Kidney (tissue), 14 donors: ENCODE data around the gene AFF3. TPM values are rescaled to one million over a fixed set of nuclear protein-coding genes. Genes with fewer than 3 reads are reported as not detected.
"Not testable (repeated sequence)": the region's sequence is repeated elsewhere in the genome, so short reads cannot be mapped to it uniquely, and the experiment has no call there.

Experiments used
- DNase-seq, 5 donors: peaks; one replicate each; pipeline ENCODE4 v3.0.0-alpha.2; 2013 to 2020
- FAIRE-seq: peaks from 2 replicates; lab custom pipeline; 2012; peaks lifted over from hg19 to GRCh38; lab: Jason Lieb, UNC
- H3K27ac ChIP-seq, 2 donors: one replicate each; pipeline ENCODE4 v1.7.0; 2013; ENCODE audit warnings: low read depth in 2 of 2, low read length in 2 of 2, inconsistent platforms in 1 of 2
- H3K27me3 ChIP-seq: one replicate; pipeline ENCODE4 v1.7.1; 2013; ENCODE audit warnings: low read length, inconsistent platforms; ENCODE audit not compliant: control insufficient read depth, insufficient read depth
- H3K36me3 ChIP-seq, 3 donors: one replicate each; pipeline versions ENCODE4 v1.7.0 to v1.7.1; 2013; ENCODE audit warnings: low read length in 3 of 3, control low read depth in 1 of 3, inconsistent platforms in 1 of 3; ENCODE audit not compliant: insufficient read depth in 3 of 3, control insufficient read depth in 2 of 3
- H3K4me1 ChIP-seq, 3 donors: one replicate each; pipeline versions ENCODE4 v1.7.0 to v1.7.1; 2013; ENCODE audit warnings: low read length in 3 of 3, inconsistent platforms in 1 of 3, low read depth in 1 of 3; ENCODE audit not compliant: control insufficient read depth in 2 of 3, insufficient read depth in 2 of 3
- H3K4me3 ChIP-seq, 3 donors: one replicate each; pipeline versions ENCODE4 v1.7.0 to v1.8.1; 2013; ENCODE audit warnings: low read length in 3 of 3, control low read depth in 1 of 3, inconsistent platforms in 1 of 3
- H3K9ac ChIP-seq, 3 donors: one replicate each; pipeline versions ENCODE4 v1.7.0 to v1.7.1; 2013; ENCODE audit warnings: low read length in 3 of 3, control low read depth in 1 of 3, inconsistent platforms in 1 of 3
- H3K9me3 ChIP-seq, 3 donors: one replicate each; pipeline versions ENCODE4 v1.7.0 to v1.7.1; 2013; ENCODE audit warnings: low read length in 3 of 3, control low read depth in 1 of 3, inconsistent platforms in 1 of 3; ENCODE audit not compliant: control insufficient read depth in 2 of 3, insufficient read depth in 1 of 3
- intact Hi-C: fragments of 100-400 bp; cut with DNase I; formaldehyde crosslinking; loops from one replicate; pipeline ENCODE4 v1.11.1; 2022
- polyA plus RNA-seq: library from polyadenylated mRNA; stranded (reverse); fragments of 350-450 nt; fragmentation: Illumina TruSeq; extraction: RNeasy Lipid Tissue Mini Kit (QIAGEN cat#74804); gene quantifications from one replicate; pipeline ENCODE4 v1.2.3, GENCODE V29; 2014; ENCODE audit warnings: low read depth, low replicate concordance; ENCODE audit not compliant: insufficient read depth
- total RNA-seq: library from RNA; stranded (reverse); fragmentation: NEBNext Ultra II Directional; extraction: Animal tissue kit (Norgen Biotek cat#: 25700); gene quantifications from one replicate; pipeline ENCODE4 v1.2.1, GENCODE V29; 2021
- TF ChIP-seq, protein P1 (sequence below): IDR thresholded peaks from 3 replicates; pipeline ENCODE4 v1.5.1; 2012; ENCODE audit warnings: mild to moderate bottlenecking, moderate library complexity, borderline replicate concordance; ENCODE audit not compliant: insufficient read depth; ENCODE audit errors: extremely low read depth
- donor health status: control.
- donor health status: control.
- donor health status: control.
- donor health status: control.
- donor health status: control.
- donor health status: DM: yes; HTN: yes; CAD: no.
- donor health status: Normal renal cell carcinoma (clear cell type).

The AFF3 gene
- total and polyA plus RNA-seq, 2 donors from 2014 or later, result 0.65 to 11.0 TPM

DNA sequence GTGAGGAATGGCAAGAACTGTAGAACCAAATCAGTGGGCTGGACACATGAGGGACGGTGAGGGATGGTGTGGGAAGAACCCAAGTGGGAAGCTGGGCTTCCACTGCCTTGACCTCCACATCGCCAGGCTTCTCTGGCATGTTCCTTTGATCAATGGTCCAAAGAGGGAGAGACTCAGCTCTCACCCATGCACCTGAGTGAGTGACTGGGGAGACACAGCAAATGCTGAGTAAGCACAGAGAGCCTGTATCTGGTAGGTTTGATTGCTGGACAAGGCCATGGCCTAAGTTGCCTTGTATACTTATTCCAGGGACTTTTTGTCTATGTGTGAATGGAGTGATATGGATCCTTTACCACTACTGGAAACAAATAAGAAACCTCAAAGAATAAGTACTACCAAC is 188.6 kb downstream of the AFF3 start:
- H3K27ac ChIP-seq, result no peak overlapping the region
- H3K27me3 ChIP-seq, result no peaks in the 10 kb centered on the region
- TF ChIP-seq, protein P1, sequence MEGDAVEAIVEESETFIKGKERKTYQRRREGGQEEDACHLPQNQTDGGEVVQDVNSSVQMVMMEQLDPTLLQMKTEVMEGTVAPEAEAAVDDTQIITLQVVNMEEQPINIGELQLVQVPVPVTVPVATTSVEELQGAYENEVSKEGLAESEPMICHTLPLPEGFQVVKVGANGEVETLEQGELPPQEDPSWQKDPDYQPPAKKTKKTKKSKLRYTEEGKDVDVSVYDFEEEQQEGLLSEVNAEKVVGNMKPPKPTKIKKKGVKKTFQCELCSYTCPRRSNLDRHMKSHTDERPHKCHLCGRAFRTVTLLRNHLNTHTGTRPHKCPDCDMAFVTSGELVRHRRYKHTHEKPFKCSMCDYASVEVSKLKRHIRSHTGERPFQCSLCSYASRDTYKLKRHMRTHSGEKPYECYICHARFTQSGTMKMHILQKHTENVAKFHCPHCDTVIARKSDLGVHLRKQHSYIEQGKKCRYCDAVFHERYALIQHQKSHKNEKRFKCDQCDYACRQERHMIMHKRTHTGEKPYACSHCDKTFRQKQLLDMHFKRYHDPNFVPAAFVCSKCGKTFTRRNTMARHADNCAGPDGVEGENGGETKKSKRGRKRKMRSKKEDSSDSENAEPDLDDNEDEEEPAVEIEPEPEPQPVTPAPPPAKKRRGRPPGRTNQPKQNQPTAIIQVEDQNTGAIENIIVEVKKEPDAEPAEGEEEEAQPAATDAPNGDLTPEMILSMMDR, result no peak
- no peaks in the 10 kb centered on the region for H3K4me1 ChIP-seq
- no peak overlapping the region for H3K4me3 ChIP-seq
- no peaks in the 10 kb centered on the region for H3K36me3 ChIP-seq
- no peak for FAIRE-seq
- no peak for DNase-seq
- intact Hi-C loops, result no loop called here
- no peak overlapping the region for H3K9ac ChIP-seq
- no peaks in the 10 kb centered on the region for H3K9me3 ChIP-seq

DNA sequence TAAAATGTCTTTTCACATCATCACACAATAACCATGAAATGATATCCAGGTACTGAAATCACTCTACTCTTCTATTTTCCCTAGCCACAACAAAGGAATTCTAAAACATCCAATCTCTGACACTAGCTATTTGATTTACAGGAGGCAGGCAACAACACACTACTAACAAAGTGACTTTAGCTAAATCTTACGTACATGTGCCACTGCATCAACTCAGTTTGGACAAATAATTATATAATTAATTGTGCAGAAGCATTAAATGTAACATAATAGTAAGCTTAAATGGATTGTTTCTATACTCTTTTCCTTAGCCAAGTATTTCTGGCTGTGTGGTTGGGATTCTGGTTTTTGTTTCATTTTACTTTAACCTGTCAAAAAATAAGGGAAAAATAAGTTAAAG is 192.4 kb downstream of the AFF3 start:
- Histone ChIP-seq H3K27me3 (no peaks in the 10 kb centered on the region), H3K36me3 (no peaks in the 10 kb centered on the region), H3K27ac (no peak overlapping the region), H3K9ac (no peak overlapping the region), H3K9me3 (no peaks in the 10 kb centered on the region), H3K4me3 (no peak overlapping the region), H3K4me1 (no peaks in the 10 kb centered on the region)
- intact Hi-C loops, result no loop called here
- no peak for DNase-seq
- TF ChIP-seq, protein P1, result no peak
- FAIRE-seq, result no peak

DNA sequence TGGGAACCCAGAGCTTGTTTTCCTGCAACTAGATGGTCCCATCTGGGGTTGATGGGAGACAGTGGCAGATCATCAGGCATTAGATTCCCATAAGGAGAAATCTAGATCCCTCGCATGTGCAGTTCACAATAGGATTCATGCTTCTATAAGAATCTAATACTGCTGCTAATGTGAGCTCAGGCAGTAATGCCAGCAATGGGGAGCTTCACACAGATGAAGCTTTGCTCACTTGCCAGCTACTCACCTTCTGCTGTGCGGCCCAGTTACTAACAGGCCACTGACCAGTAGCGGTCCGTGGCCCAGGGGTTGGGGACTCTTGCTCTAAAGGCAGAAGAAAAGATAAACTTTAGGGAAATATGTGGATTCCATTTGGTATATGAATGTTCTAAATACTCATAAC is 192.9 kb downstream of the AFF3 start:
- TF ChIP-seq, protein P1, result no peak
- H3K27me3 ChIP-seq, result no peaks in the 10 kb centered on the region
- intact Hi-C loops, result no loop called here

DNA sequence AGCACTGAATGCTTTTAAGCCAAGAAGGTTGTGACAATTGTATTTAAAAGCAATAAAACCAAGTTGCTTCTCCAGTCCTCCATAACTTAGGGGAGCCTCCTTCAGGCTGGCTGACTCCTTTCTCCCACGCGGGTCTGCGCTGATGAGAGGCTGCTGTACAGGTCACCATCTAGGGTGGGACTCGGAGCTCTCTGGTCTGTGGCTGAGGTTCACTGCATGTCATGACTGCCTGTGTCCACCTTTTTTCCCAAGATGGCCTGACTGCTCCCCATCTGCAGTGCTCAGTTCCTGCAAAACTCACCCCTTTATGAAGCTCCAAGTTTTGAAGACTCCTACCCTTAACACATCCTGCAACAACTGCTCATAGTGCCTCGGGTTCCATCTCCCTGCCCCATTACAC is 194.4 kb downstream of the AFF3 start:
- no peak overlapping the region for H3K4me3 ChIP-seq
- intact Hi-C loops, result no loop called here
- H3K4me1 ChIP-seq, result no peaks in the 10 kb centered on the region
- H3K27me3 ChIP-seq, result no peaks in the 10 kb centered on the region
- H3K9ac ChIP-seq, result no peak overlapping the region
- no peak overlapping the region for H3K27ac ChIP-seq
- no peaks in the 10 kb centered on the region for H3K9me3 ChIP-seq
- FAIRE-seq (no peak), DNase-seq (no peak)
- TF ChIP-seq, protein P1, result no peak
- H3K36me3 ChIP-seq, result no peaks in the 10 kb centered on the region

More for the DNA sequence above, 192.9 kb downstream of the AFF3 start:
- Histone ChIP-seq H3K9me3 (no peaks in the 10 kb centered on the region), H3K4me1 (no peaks in the 10 kb centered on the region), H3K27ac (no peak overlapping the region), H3K4me3 (no peak overlapping the region), H3K9ac (no peak overlapping the region), H3K36me3 (no peaks in the 10 kb centered on the region)
- no peak for DNase-seq
- FAIRE-seq, result no peak

DNA sequence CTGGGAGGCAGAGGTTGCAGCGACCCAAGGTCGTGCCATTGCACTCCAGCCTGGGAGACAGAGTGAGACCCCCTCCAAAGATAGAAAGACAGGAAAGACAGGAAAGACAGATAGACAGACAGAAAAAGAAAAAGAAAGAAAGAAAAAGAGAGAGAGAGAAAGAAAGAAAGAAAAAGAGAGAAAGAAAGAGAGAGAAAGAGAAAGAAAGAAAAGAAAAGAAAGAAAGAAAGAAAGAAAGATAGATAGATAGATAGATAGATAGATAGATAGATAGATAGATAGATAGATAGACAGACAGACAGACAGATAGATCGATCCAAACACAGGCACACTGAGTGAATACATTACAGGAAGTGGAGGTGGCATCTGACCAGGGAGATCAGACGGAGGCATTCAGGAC is 195.0 kb downstream of the AFF3 start:
- intact Hi-C loops, H3K4me3 ChIP-seq, FAIRE-seq, H3K9me3 ChIP-seq, DNase-seq, H3K4me1 ChIP-seq, H3K27me3 ChIP-seq, H3K36me3 ChIP-seq, H3K9ac ChIP-seq, H3K27ac ChIP-seq: not testable (repeated sequence)
